ENCODE results near the gene SLC6A8.

- TF ChIP-seq, protein P1, sequence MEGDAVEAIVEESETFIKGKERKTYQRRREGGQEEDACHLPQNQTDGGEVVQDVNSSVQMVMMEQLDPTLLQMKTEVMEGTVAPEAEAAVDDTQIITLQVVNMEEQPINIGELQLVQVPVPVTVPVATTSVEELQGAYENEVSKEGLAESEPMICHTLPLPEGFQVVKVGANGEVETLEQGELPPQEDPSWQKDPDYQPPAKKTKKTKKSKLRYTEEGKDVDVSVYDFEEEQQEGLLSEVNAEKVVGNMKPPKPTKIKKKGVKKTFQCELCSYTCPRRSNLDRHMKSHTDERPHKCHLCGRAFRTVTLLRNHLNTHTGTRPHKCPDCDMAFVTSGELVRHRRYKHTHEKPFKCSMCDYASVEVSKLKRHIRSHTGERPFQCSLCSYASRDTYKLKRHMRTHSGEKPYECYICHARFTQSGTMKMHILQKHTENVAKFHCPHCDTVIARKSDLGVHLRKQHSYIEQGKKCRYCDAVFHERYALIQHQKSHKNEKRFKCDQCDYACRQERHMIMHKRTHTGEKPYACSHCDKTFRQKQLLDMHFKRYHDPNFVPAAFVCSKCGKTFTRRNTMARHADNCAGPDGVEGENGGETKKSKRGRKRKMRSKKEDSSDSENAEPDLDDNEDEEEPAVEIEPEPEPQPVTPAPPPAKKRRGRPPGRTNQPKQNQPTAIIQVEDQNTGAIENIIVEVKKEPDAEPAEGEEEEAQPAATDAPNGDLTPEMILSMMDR (tag by site-specific recombination; IDR thresholded peaks at IDR 0.05), result no peak
- TF ChIP-seq RBAK (tag by site-specific recombination; IDR thresholded peaks at IDR 0.05) (no peak), ZNF366 (tag by site-specific recombination; conservative IDR thresholded peaks at IDR 0.05) (no peak), ZNF266 (tag by site-specific recombination; IDR thresholded peaks at IDR 0.05; ENCODE audit: low read depth) (no peak), ZNF311 (tag by site-specific recombination; IDR thresholded peaks at IDR 0.05; ENCODE audit: borderline replicate concordance) (no peak), ZNF558 (tag by site-specific recombination; IDR thresholded peaks at IDR 0.05) (no peak), TCF7L2 (IDR thresholded peaks at IDR 0.05; ENCODE audit: borderline replicate concordance, low read depth, low read length) (no peak), ZNF274 (IDR thresholded peaks at IDR 0.05; ENCODE audit: low read length) (no peak), ZNF274 (tag by site-specific recombination; IDR thresholded peaks at IDR 0.05; ENCODE audit: borderline replicate concordance) (no peak)
Measured at GRCh38 chrX:153657161-153657560, 30.6 kb upstream of the SLC6A8 start.
